MCF 10A (cell line): ENCODE data around the gene DHRS3. TPM values are rescaled to one million over a fixed set of nuclear protein-coding genes. Genes with fewer than 3 reads are reported as not detected.

ENCODE experiments used
- BruUV-seq: library from RNA; stranded (reverse); fragments of 400-500 nt; replicated peaks from 2 replicates; lab custom pipeline; 2021; lab: Mats Ljungman, UMichigan
- CTCF ChIA-PET: fragments of 300-600 bp; sonication (Branson Sonifier 250); formaldehyde crosslinking; extraction: SDS; loops from one replicate; lab custom pipeline; 2021; ENCODE audit warnings: antibody characterized with exemption, inconsistent platforms; lab: Yijun Ruan, JAX
- POLR2A ChIA-PET: fragments of 300-600, 350-650 bp; sonication (Branson Sonifier 250); formaldehyde crosslinking; extraction: SDS; loops from one replicate; lab custom pipeline; 2020; ENCODE audit warnings: antibody characterized with exemption, inconsistent platforms; lab: Yijun Ruan, JAX
- DNase-seq: peaks from one replicate; pipeline ENCODE4 v3.0.0-alpha.2; 2018; ENCODE audit not compliant: unreplicated experiment
- H3K27ac Mint-ChIP-seq: one replicate; pipeline ENCODE4 v1.8.0; 2022; ENCODE audit warnings: mild to moderate bottlenecking, low read depth, mixed read lengths; ENCODE audit not compliant: unreplicated experiment
- H3K27me3 Mint-ChIP-seq: one replicate; pipeline ENCODE4 v1.8.0; 2022; ENCODE audit warnings: mixed read lengths; ENCODE audit not compliant: insufficient read depth, unreplicated experiment
- H3K36me3 Mint-ChIP-seq: one replicate; pipeline ENCODE4 v1.8.0; 2022; ENCODE audit warnings: mild to moderate bottlenecking, moderate library complexity, mixed read lengths; ENCODE audit not compliant: insufficient read depth, unreplicated experiment
- H3K4me1 Mint-ChIP-seq: one replicate; pipeline ENCODE4 v1.8.0; 2022; ENCODE audit warnings: mixed read lengths; ENCODE audit not compliant: insufficient read depth, unreplicated experiment
- H3K4me3 Mint-ChIP-seq: one replicate; pipeline ENCODE4 v1.8.0; 2022; ENCODE audit warnings: mild to moderate bottlenecking, moderate library complexity, mixed read lengths; ENCODE audit not compliant: unreplicated experiment
- H3K9me3 Mint-ChIP-seq: one replicate; pipeline ENCODE4 v1.8.0; 2022; ENCODE audit warnings: mixed read lengths; ENCODE audit not compliant: unreplicated experiment
- CTCF ChIP-seq: fragments of 200-600 bp; IDR thresholded peaks from one replicate; pipeline ENCODE4 v1.8.0; 2022; ENCODE audit warnings: antibody characterized with exemption, mild to moderate bottlenecking; ENCODE audit not compliant: unreplicated experiment
- intact Hi-C: fragments of 100-400 bp; cut with micrococcal nuclease; formaldehyde crosslinking; loops from 2 replicates; pipeline ENCODE4 v1.14.1; 2022
- total RNA-seq: library from RNA; stranded (reverse); gene quantifications from 2 replicates; pipeline ENCODE4 v1.2.3, GENCODE V29; 2022

DHRS3 gene
- total RNA-seq, 1 experiment from 2014 or later = 1.4 TPM

GRCh38 chr1:12582649-12583048 lies 35.4 kb downstream of the DHRS3 start:
- no TSS peak for BruUV-seq
- H3K27ac Mint-ChIP-seq = no peak overlapping the region

GRCh38 chr1:12581179-12581578 lies 36.8 kb downstream of the DHRS3 start:
- Mint-ChIP-seq H3K9me3 (peaks cover 11% of the 10 kb centered on the region), H3K4me1 (no peaks in the 10 kb centered on the region), H3K27me3 (no peaks in the 10 kb centered on the region), H3K27ac (no peak overlapping the region), H3K36me3 (no peaks in the 10 kb centered on the region), H3K4me3 (no peak overlapping the region)
- ChIA-PET POLR2A (no interaction called here), CTCF (no interaction called here)
- DNase-seq = no peak
- BruUV-seq = no TSS peak
- no peak for TF ChIP-seq CTCF
- intact Hi-C loops = no loop called here

More at GRCh38 chr1:12582649-12583048, 35.4 kb downstream of the DHRS3 start:
- no peaks in the 10 kb centered on the region for H3K4me1 Mint-ChIP-seq
- H3K36me3 Mint-ChIP-seq = no peaks in the 10 kb centered on the region
- no peaks in the 10 kb centered on the region for H3K27me3 Mint-ChIP-seq
- CTCF ChIA-PET = no interaction called here
- intact Hi-C loops = no loop called here
- POLR2A ChIA-PET = no interaction called here
- DNase-seq = no peak
- TF ChIP-seq CTCF = no peak
- peaks cover 11% of the 10 kb centered on the region for H3K9me3 Mint-ChIP-seq
- H3K4me3 Mint-ChIP-seq = no peak overlapping the region

- ChIA-PET POLR2A (no interaction called here), CTCF (no interaction called here)
- Mint-ChIP-seq H3K4me3 (no peak overlapping the region), H3K9me3 (peaks cover 11% of the 10 kb centered on the region), H3K27ac (no peak overlapping the region), H3K27me3 (no peaks in the 10 kb centered on the region), H3K4me1 (no peaks in the 10 kb centered on the region), H3K36me3 (no peaks in the 10 kb centered on the region)
- DNase-seq = peak; percentile 75
- intact Hi-C loops = no loop called here
- BruUV-seq = no TSS peak
- TF ChIP-seq CTCF = no peak
Measured at GRCh38 chr1:12580054-12580887, 37.7 kb downstream of the DHRS3 start.

- BruUV-seq = no TSS peak
- H3K27ac Mint-ChIP-seq = no peak overlapping the region
- H3K4me3 Mint-ChIP-seq = no peak overlapping the region
- intact Hi-C loops = no loop called here
- H3K36me3 Mint-ChIP-seq = no peaks in the 10 kb centered on the region
- no peak for TF ChIP-seq CTCF
- peaks cover under 1% of the 10 kb centered on the region for H3K4me1 Mint-ChIP-seq
- ChIA-PET CTCF (no interaction called here), POLR2A (no interaction called here)
- H3K27me3 Mint-ChIP-seq = no peaks in the 10 kb centered on the region
- no peak for DNase-seq
- peaks cover 11% of the 10 kb centered on the region for H3K9me3 Mint-ChIP-seq
Measured at GRCh38 chr1:12578860-12579422, 39.1 kb downstream of the DHRS3 start.
